Activated CD4-positive, alpha-beta T cell treated with anti-CD3 and anti-CD28 coated beads for 36 hours (primary cell): ENCODE results near the gene RHBDD1. TPM values are rescaled to one million over a fixed set of nuclear protein-coding genes. Genes with fewer than 3 reads are reported as not detected.
A peak's percentile ranks its signal among the peaks of the same experiment; 100 is the strongest.

Experiments used
- ATAC-seq: fragments of 200-7000 bp; cut with Tn5 transposase; one replicate; pipeline ENCODE4 v1.10.0; 2021; ENCODE audit warnings: mild to moderate bottlenecking, moderate library complexity
- CTCF ChIA-PET: fragments of 350-600 bp; sonication (Branson Sonifier 250); formaldehyde crosslinking; loops from one replicate; lab custom pipeline; 2021; ENCODE audit warnings: antibody characterized with exemption; lab: Charles Lee
- POLR2A ChIA-PET: fragments of 350-600 bp; sonication (Branson Sonifier 250); formaldehyde crosslinking; loops from one replicate; lab custom pipeline; 2021; ENCODE audit warnings: antibody characterized with exemption, inconsistent platforms; lab: Charles Lee
- DNase-seq: peaks from one replicate; pipeline ENCODE4 v3.0.0-alpha.2; 2020
- H3K27ac Mint-ChIP-seq: one replicate; pipeline ENCODE4 v1.8.0; 2021; ENCODE audit warnings: mixed read lengths
- H3K27me3 Mint-ChIP-seq: one replicate; pipeline ENCODE4 v1.8.0; 2021; ENCODE audit warnings: mixed read lengths
- H3K36me3 Mint-ChIP-seq: one replicate; pipeline ENCODE4 v1.8.0; 2021; ENCODE audit warnings: low read depth, mixed read lengths
- H3K4me1 Mint-ChIP-seq: one replicate; pipeline ENCODE4 v1.8.0; 2021; ENCODE audit warnings: mixed read lengths
- H3K4me3 Mint-ChIP-seq: one replicate; pipeline ENCODE4 v1.8.0; 2021; ENCODE audit warnings: mild to moderate bottlenecking, moderate library complexity, mixed read lengths
- H3K9me3 Mint-ChIP-seq: one replicate; pipeline ENCODE4 v1.8.0; 2021; ENCODE audit warnings: low read depth, mixed read lengths
- intact Hi-C, 2 experiments: fragments of 100-400 bp; cut with DNase I in 1 of 2; cut with micrococcal nuclease in 1 of 2; formaldehyde crosslinking; loops; one replicate each; pipeline versions ENCODE4 v1.14.2 to v1.15.1; 2022 to 2024; cut with DNase I, micrococcal nuclease
- total RNA-seq, 2 experiments: library from RNA; stranded (reverse); gene quantifications; one replicate each; pipeline ENCODE4 v1.2.3, GENCODE V29; 2021

Gene RHBDD1
- total RNA-seq, 2 experiments from 2014 or later: 38.1 to 49.0 TPM

DNA sequence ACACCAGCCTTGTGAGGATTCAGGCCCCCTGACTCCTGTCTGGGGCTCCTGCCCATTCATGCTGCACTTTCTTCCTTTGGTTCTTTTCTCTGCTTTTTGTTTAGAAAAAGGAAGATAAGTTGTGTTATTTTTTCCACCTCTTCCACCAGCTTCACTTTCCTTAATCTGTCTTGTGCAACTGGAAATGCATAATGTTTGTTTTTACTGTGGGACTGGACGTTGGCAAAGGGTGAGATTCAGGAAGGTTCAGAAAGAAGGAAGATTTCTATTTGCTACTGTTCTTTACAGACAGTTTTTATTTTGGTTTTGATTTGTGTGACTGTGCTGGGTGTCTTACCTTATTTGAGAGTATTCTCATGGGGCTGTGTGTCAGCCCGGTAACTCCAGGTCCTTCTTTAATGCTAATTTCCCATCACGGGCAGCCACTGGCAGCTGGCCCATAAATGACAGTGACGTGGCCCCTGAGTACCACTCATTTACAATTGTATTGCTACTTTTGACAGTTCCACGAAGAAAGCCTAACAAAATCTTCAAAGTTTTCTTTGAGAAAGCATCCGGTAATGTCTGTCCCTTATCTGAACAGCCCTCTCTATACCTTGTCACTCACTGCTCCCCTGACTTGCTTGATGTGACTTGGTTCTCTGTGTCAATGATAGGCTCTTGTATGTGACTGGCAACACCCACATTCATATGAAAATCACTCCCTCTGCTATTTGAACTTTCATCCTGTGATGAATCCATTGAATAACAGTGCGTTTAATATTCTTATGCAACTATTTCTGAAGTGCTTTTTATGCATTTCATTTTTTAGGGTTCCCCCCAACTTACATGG, 32.7 kb downstream of the RHBDD1 start:
- H3K9me3 Mint-ChIP-seq: no peaks in the 10 kb centered on the region
- no peak overlapping the region for H3K27ac Mint-ChIP-seq
- H3K4me3 Mint-ChIP-seq: no peak overlapping the region
- intact Hi-C loops: no loop called here
- peaks cover 63% of the 10 kb centered on the region for H3K36me3 Mint-ChIP-seq
- no peak for DNase-seq
- POLR2A ChIA-PET: no interaction called here
- H3K27me3 Mint-ChIP-seq: no peaks in the 10 kb centered on the region
- no peak for ATAC-seq
- peaks cover 26% of the 10 kb centered on the region for H3K4me1 Mint-ChIP-seq
- CTCF ChIA-PET: no interaction called here

DNA sequence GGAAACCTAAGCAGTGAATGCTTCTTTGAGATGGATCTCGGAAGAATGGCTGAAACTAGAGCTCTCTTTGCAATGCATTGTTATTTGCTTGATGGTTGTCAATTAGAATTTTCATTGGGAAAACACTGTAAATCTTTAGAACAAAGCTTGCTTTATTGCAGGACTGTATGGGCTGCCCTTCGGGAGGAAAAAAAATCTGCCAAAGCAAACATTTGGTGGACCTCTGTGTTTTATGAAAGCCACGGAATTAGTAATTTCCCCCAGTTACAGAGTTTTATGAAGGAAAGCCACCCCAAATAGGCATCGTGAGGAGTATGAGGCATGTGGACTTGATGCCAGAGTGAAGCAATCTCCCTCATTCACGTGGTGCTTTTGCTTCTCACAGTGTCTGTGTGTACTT, 33.5 kb downstream of the RHBDD1 start:
- Mint-ChIP-seq H3K27me3 (no peaks in the 10 kb centered on the region), H3K9me3 (no peaks in the 10 kb centered on the region), H3K27ac (no peak overlapping the region), H3K4me1 (peaks cover 34% of the 10 kb centered on the region), H3K4me3 (no peak overlapping the region), H3K36me3 (peaks cover 65% of the 10 kb centered on the region)
- CTCF ChIA-PET: no interaction called here
- ATAC-seq (no peak), DNase-seq (no peak)
- intact Hi-C loops: no loop called here
- POLR2A ChIA-PET: no interaction called here

DNA sequence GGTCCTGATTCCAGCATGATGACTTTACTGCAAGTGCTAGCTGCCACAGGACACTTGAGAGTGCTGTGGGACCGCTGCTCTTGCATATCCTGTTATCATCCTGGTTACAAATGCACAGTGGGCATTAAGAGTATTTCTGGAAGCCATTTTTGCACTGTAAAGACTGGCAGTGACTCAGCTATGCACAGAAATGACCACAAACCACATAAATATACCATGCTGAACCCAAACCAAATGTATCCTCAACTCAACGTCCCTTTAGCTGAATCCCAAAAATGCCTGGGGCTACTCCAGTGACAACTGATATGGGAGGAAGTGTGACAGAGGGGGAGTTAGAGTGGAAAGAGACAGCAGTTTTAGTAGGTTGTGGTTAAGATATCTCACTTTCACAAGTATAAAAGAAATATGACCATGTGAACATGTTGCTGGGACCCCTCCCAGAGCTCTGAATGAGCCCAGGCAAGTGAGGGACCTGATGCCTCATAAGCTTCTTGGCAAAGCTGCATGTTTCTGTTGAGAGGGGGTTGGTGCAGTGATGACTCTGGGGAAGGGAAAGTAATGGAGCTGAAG, 37.3 kb downstream of the RHBDD1 start:
- Mint-ChIP-seq H3K4me1 (peaks cover 32% of the 10 kb centered on the region), H3K9me3 (no peaks in the 10 kb centered on the region), H3K27ac (peak overlapping the region; percentile 59), H3K36me3 (peaks cover 58% of the 10 kb centered on the region), H3K4me3 (no peak overlapping the region), H3K27me3 (no peaks in the 10 kb centered on the region)
- POLR2A ChIA-PET: interaction anchor here (0.5 to 1.1 kb wide), 3 partner anchors 38 to 467 kb away, joined by 4 to 13 read pairs (median 5); partner anchors contain the start of gene RHBDD1
- ATAC-seq (peak; percentile 67), DNase-seq (peak; percentile 39)
- intact Hi-C loops: loop anchor here (1.0 to 2.0 kb wide), 3 partner anchors 31 to 37 kb away; partner anchors contain the start of gene RHBDD1 (in 2 of the 2)
- CTCF ChIA-PET: interaction anchor here (0.6 to 1.0 kb wide), 6 partner anchors 11 to 988 kb away, joined by 3 read pairs; no protein-coding TSS in a partner anchor

DNA sequence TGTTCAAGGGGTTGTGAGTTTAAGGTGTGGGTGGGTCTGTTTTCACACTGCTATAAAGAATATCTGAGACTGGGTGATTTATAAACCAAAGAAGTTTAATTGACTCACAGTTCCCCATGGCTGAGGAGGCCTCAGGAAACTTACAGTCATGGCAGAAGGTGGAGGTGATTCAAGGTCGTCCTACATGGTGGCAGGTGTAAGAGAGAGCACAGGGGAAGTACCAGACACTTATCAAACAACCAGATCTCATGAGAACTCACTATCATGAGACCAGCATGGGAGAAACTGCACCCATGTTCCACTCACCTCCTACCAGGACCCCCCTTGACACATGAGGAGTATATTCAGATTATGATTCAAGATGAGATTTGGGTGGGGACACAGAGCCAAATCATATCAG, 38.0 kb downstream of the RHBDD1 start:
- H3K9me3 Mint-ChIP-seq: no peaks in the 10 kb centered on the region
- intact Hi-C loops: loop anchor here (1.0 to 2.0 kb wide), 3 partner anchors 30 to 38 kb away; partner anchors contain the start of gene RHBDD1 (in 2 of the 2)
- H3K4me3 Mint-ChIP-seq: no peak overlapping the region
- POLR2A ChIA-PET: interaction anchor here (1.1 kb wide), 2 partner anchors 39 to 75 kb away, joined by 4 to 13 read pairs; partner anchors contain the start of gene RHBDD1
- H3K36me3 Mint-ChIP-seq: peaks cover 57% of the 10 kb centered on the region
- H3K4me1 Mint-ChIP-seq: peaks cover 25% of the 10 kb centered on the region
- H3K27me3 Mint-ChIP-seq: no peaks in the 10 kb centered on the region
- peak; percentile 86 for ATAC-seq
- H3K27ac Mint-ChIP-seq: peak overlapping the region; percentile 59
- peak; percentile 53 for DNase-seq
- CTCF ChIA-PET: interaction anchor here (0.9 to 1.0 kb wide), 2 partner anchors 17 to 95 kb away, joined by 3 read pairs; no protein-coding TSS in a partner anchor

DNA sequence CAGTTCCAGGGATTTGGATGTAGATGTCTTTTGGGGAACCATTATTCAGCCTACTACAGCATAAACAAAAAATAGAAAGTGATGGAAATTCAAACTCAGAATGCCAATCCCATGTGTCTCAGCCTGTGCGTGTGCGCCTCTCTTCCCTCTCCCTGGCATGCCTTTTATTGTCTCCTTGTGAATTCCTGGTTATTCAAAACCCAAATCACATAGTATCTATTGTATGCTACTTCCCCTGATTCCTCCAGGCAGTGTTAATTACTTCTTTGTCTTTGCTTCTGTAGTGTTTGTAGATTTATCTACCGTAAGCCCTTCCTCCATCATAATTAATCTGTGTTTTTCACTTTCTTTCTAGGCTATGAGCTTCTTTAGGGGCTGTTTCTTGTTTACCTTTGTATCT, 38.9 kb downstream of the RHBDD1 start:
- H3K9me3 Mint-ChIP-seq: no peaks in the 10 kb centered on the region
- no peak overlapping the region for H3K4me3 Mint-ChIP-seq
- POLR2A ChIA-PET: no interaction called here
- intact Hi-C loops: no loop called here
- peaks cover 24% of the 10 kb centered on the region for H3K4me1 Mint-ChIP-seq
- no peaks in the 10 kb centered on the region for H3K27me3 Mint-ChIP-seq
- H3K36me3 Mint-ChIP-seq: peaks cover 54% of the 10 kb centered on the region
- ATAC-seq: no peak
- CTCF ChIA-PET: no interaction called here
- no peak for DNase-seq
- H3K27ac Mint-ChIP-seq: no peak overlapping the region

DNA sequence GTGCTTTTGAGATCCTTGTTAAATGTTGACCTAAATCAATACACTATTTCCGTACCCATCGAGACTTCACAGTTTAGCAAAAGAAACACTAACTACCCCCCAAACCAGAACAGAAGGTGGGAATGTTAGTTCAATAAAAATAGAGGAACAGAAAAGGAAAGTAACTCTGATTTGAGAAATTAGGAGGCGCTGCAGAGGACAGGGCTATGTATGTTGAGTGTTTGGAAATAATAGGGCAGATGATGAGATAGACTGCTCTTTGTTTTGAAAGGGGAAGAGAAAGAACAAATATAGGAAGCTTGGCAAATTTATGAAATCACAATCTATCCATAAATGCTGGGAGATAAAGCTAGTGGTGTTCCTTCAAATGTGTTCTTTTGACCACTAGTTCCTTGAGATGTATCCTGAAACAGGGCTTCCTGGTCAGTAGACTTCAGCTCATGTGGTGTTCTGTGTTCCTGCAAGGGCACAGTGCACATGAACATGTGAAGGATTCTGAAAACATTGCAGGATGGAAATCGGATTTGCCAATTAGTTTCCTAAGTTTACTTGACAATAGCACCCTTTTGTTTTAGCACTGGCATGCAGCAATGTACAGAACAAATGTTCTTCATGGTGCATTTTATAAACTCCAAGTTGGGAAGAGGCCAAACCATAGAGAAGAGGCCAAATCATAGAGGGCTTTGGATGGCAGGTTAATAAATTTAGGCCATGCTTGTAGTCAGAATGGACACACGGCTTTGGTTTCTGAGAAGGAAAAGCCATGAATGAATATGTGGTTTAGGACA, 39.8 kb downstream of the RHBDD1 start:
- Mint-ChIP-seq H3K9me3 (no peaks in the 10 kb centered on the region), H3K4me3 (no peak overlapping the region), H3K36me3 (peaks cover 57% of the 10 kb centered on the region), H3K27ac (no peak overlapping the region), H3K4me1 (peaks cover 30% of the 10 kb centered on the region), H3K27me3 (no peaks in the 10 kb centered on the region)
- intact Hi-C loops: no loop called here
- ChIA-PET POLR2A (no interaction called here), CTCF (no interaction called here)
- DNase-seq (no peak), ATAC-seq (no peak)

DNA sequence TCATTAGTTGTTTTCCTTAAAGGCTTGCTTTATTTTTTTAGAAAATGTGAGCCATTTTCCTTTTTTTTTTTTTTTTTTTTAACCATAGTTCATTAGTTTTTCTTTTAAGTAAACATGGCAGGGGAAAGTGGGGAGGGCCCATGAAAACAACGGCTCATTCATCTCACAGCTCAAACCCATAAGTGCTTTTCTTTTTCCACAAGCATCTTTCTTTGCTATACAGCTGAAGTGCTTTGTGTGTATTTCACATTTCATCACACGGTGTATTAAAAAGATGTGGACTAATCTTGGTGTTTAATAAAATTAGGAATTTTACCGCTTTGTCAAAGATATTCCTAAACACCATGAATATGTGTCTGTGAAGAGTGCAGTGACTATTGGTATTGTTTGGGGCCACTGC, 41.6 kb downstream of the RHBDD1 start:
- ATAC-seq (no peak), DNase-seq (no peak)
- Mint-ChIP-seq H3K36me3 (peaks cover 66% of the 10 kb centered on the region), H3K9me3 (peaks cover 7% of the 10 kb centered on the region), H3K27ac (no peak overlapping the region), H3K4me1 (peaks cover 29% of the 10 kb centered on the region), H3K27me3 (no peaks in the 10 kb centered on the region), H3K4me3 (no peak overlapping the region)
- intact Hi-C loops: no loop called here
- CTCF ChIA-PET: interaction anchor here (1.2 kb wide), 1 partner anchor 36 kb away, joined by 3 read pairs; no protein-coding TSS in a partner anchor
- POLR2A ChIA-PET: interaction anchor here (0.6 kb wide), 1 partner anchor 87 kb away, joined by 3 read pairs; no protein-coding TSS in a partner anchor

DNA sequence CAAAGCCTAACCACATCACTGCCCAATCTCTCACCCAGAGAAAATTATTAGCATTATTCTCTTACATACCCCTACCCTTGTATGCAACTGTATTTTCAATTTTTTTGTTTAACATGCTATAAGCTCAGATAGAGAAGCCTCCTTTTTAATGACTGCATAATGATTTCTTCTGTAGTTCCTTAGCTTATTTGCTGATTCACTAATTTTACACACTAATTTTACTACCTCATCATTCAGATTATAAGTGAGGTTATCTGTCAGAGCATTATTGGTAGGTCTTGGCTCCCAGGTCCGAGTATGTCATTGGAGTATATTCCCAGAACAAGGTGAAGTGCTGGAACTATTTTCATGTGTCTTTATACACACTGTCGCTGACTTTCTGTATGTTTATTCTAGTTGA, 45.4 kb downstream of the RHBDD1 start:
- Mint-ChIP-seq H3K27me3 (no peaks in the 10 kb centered on the region), H3K4me1 (peaks cover 9% of the 10 kb centered on the region), H3K9me3 (peaks cover 9% of the 10 kb centered on the region), H3K27ac (no peak overlapping the region), H3K36me3 (peaks cover 50% of the 10 kb centered on the region), H3K4me3 (no peak overlapping the region)
- intact Hi-C loops: no loop called here
- ATAC-seq (no peak), DNase-seq (no peak)
- POLR2A ChIA-PET: no interaction called here
- CTCF ChIA-PET: no interaction called here

DNA sequence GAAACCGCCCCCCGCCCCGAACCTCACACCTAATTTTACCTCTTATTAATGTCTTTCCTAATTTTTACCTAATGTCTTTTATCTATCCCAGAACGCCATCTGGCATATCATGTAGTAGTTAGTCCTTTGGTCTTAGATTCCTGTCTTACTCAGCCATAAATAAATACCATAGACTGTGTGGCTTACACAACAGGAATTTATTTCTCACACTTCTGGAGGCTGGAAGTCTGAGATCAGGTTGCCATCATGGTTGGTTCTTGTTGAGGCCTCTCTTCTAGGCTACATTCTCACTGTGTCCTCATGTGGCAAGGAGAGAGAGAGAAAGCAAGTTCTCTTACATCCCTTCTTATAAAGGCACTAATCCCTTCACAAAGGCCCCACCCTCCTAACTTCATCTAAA, 46.8 kb downstream of the RHBDD1 start:
- POLR2A ChIA-PET: no interaction called here

DNA sequence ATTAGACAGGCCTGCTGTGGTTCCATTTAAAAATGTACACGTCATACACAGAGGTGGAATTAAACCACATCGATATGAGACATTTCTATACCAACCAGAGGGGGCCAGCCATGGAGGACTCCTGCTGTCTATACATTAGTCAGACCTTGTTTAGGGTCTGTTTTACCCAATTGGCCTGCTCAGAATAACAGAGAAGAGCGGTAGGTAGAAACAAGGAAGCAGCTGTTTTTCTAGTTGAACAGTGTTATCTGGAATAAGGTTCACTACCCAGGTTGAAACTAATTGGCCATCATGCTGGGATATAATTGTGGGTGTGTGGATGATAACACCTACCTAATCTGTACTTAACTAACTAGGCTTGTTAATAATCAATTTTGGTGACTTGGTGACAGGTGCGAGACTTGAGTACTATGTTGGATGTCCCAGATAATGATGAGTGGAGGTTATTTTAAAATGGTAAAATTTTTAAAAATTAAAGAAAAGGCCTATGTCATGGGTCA, 47.5 kb downstream of the RHBDD1 start:
- DNase-seq (no peak), ATAC-seq (no peak)
- intact Hi-C loops: no loop called here
- ChIA-PET CTCF (no interaction called here), POLR2A (no interaction called here)
- H3K27ac Mint-ChIP-seq: no peak overlapping the region
- H3K4me1 Mint-ChIP-seq: peaks cover 9% of the 10 kb centered on the region
- H3K4me3 Mint-ChIP-seq: no peak overlapping the region
- H3K36me3 Mint-ChIP-seq: peaks cover 53% of the 10 kb centered on the region
- no peaks in the 10 kb centered on the region for H3K27me3 Mint-ChIP-seq
- peaks cover 9% of the 10 kb centered on the region for H3K9me3 Mint-ChIP-seq

More for the DNA sequence above, 46.8 kb downstream of the RHBDD1 start:
- intact Hi-C loops: no loop called here
- Mint-ChIP-seq H3K4me3 (no peak overlapping the region), H3K9me3 (peaks cover 9% of the 10 kb centered on the region), H3K27ac (no peak overlapping the region), H3K4me1 (peaks cover 9% of the 10 kb centered on the region), H3K36me3 (peaks cover 51% of the 10 kb centered on the region), H3K27me3 (no peaks in the 10 kb centered on the region)
- DNase-seq (no peak), ATAC-seq (no peak)
- CTCF ChIA-PET: no interaction called here

DNA sequence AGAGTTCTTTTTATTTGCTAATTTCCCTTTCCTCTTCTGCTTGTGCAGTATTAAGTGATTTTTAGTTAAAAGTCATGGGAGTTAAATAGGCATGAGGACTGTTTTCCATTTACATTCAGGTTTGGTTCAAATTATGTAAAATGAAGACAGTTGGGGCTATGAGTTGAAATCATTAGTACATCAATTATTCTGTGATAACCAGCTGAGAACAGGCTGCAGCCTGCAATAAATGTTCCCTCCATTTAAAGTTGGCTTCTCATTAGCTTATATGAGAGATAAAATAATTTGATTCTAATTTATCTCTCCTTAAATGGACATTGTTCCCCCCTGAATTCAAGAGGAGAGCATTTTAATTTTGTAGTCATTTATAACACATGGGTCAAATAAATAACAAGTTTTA, 48.3 kb downstream of the RHBDD1 start:
- Mint-ChIP-seq H3K9me3 (peaks cover 9% of the 10 kb centered on the region), H3K4me1 (peaks cover 9% of the 10 kb centered on the region), H3K4me3 (no peak overlapping the region), H3K27ac (no peak overlapping the region), H3K36me3 (peaks cover 54% of the 10 kb centered on the region), H3K27me3 (no peaks in the 10 kb centered on the region)
- POLR2A ChIA-PET: no interaction called here
- DNase-seq (no peak), ATAC-seq (no peak)
- CTCF ChIA-PET: interaction anchor here (1.3 kb wide), 1 partner anchor 11 kb away, joined by 3 read pairs; no protein-coding TSS in a partner anchor
- intact Hi-C loops: no loop called here
